A673 (cell line): ENCODE results near the gene SLC5A3. TPM values are rescaled to one million over a fixed set of nuclear protein-coding genes. Genes with fewer than 3 reads are reported as not detected.

ENCODE experiments used
- BruUV-seq: library from RNA; stranded (reverse); fragments of 400-500 nt; replicated peaks from 2 replicates; lab custom pipeline; 2021; lab: Mats Ljungman, UMichigan
- CTCF ChIA-PET: fragments of 300-600 bp; sonication (Branson Sonifier 250); formaldehyde crosslinking; loops from one replicate; lab custom pipeline; 2022; ENCODE audit warnings: antibody characterized with exemption; lab: Charles Lee
- POLR2A ChIA-PET: fragments of 300-600 bp; sonication (Branson Sonifier 250); formaldehyde crosslinking; loops from one replicate; lab custom pipeline; 2022; ENCODE audit warnings: antibody characterized with exemption; ENCODE audit not compliant: low non-redundant PET; lab: Charles Lee
- DNase-seq: peaks from one replicate; pipeline ENCODE4 v3.0.0-alpha.2; 2015; ENCODE audit warnings: low spot score
- H3K27ac ChIP-seq: fragments of 200-600 bp; sonication (generic); 2 replicates; pipeline ENCODE4 v1.5.1; 2016; ENCODE audit warnings: mixed run types, low read depth, mild to moderate bottlenecking, mixed read lengths, antibody characterized with exemption, low read length; ENCODE audit not compliant: poor library complexity, severe bottlenecking
- H3K27me3 ChIP-seq: fragments of 200-600 bp; sonication (generic); replicated peaks from 2 replicates; pipeline ENCODE4 v1.6.1; 2017; ENCODE audit warnings: mixed run types, low read depth, mild to moderate bottlenecking, mixed read lengths, antibody characterized with exemption, low read length; ENCODE audit not compliant: insufficient read depth, poor library complexity
- H3K36me3 ChIP-seq: fragments of 200-600 bp; sonication (generic); 2 replicates; pipeline ENCODE4 v1.6.1; 2016; ENCODE audit warnings: mixed run types, mild to moderate bottlenecking, mixed read lengths, antibody characterized with exemption, low read length; ENCODE audit not compliant: insufficient read depth, poor library complexity, severe bottlenecking
- H3K4me1 ChIP-seq: fragments of 200-600 bp; sonication (generic); 2 replicates; pipeline ENCODE4 v1.6.1; 2017; ENCODE audit warnings: mixed run types, mild to moderate bottlenecking, mixed read lengths, antibody characterized with exemption, low read length; ENCODE audit not compliant: insufficient read depth, poor library complexity, severe bottlenecking
- H3K4me3 ChIP-seq: fragments of 200-600 bp; sonication (generic); 2 replicates; pipeline ENCODE4 v1.5.1; 2016; ENCODE audit warnings: low read depth, mixed run types, mild to moderate bottlenecking, mixed read lengths, low read length; ENCODE audit not compliant: poor library complexity, severe bottlenecking
- H3K9me3 ChIP-seq: fragments of 200-600 bp; sonication (generic); 2 replicates; pipeline ENCODE4 v1.6.1; 2016; ENCODE audit warnings: mixed run types, low read depth, mild to moderate bottlenecking, mixed read lengths, antibody characterized with exemption, low read length; ENCODE audit not compliant: poor library complexity, severe bottlenecking
- CTCF ChIP-seq: fragments of 300-800, 200-600 bp; sonication (generic); conservative IDR thresholded peaks from 2 replicates; pipeline ENCODE4 v1.5.1; 2017; ENCODE audit warnings: low read depth, mild to moderate bottlenecking, antibody characterized with exemption, low read length, moderate library complexity, mixed read lengths
- EZH2 ChIP-seq: fragments of 200-600 bp; sonication (generic); IDR thresholded peaks from 2 replicates; pipeline ENCODE4 v1.6.1; 2017; ENCODE audit warnings: borderline replicate concordance, low read depth, mild to moderate bottlenecking, mixed read lengths, antibody characterized with exemption, low read length; ENCODE audit not compliant: poor library complexity, severe bottlenecking
- intact Hi-C: fragments of 100-400 bp; cut with micrococcal nuclease; formaldehyde crosslinking; loops from one replicate; pipeline ENCODE4 v1.10.0; 2022; ENCODE audit not compliant: unreplicated experiment
- total RNA-seq: library from RNA; stranded (reverse); gene quantifications from 2 replicates; pipeline ENCODE4 v1.2.3, GENCODE V29; 2021

Gene SLC5A3
- total RNA-seq, 1 experiment from 2014 or later = 20.5 TPM

GRCh38 chr21:34115160-34115559 is 41.8 kb downstream of the SLC5A3 start:
- TF ChIP-seq CTCF (no peak), EZH2 (no peak)
- Histone ChIP-seq H3K9me3 (no peaks in the 10 kb centered on the region), H3K36me3 (no peaks in the 10 kb centered on the region), H3K27me3 (no peaks in the 10 kb centered on the region), H3K27ac (no peak overlapping the region), H3K4me3 (no peak overlapping the region), H3K4me1 (peaks cover 5% of the 10 kb centered on the region)
- no peak for DNase-seq
- BruUV-seq = no TSS peak
- POLR2A ChIA-PET = no interaction called here
- CTCF ChIA-PET = no interaction called here
- intact Hi-C loops = no loop called here

- Histone ChIP-seq H3K9me3 (no peaks in the 10 kb centered on the region), H3K27ac (no peak overlapping the region), H3K27me3 (no peaks in the 10 kb centered on the region), H3K4me3 (no peak overlapping the region), H3K4me1 (peaks cover 5% of the 10 kb centered on the region), H3K36me3 (no peaks in the 10 kb centered on the region)
- ChIA-PET CTCF (no interaction called here), POLR2A (no interaction called here)
- no peak for DNase-seq
- no TSS peak for BruUV-seq
- no peak for TF ChIP-seq EZH2
- no peak for TF ChIP-seq CTCF
- intact Hi-C loops = no loop called here
Measured at GRCh38 chr21:34116569-34116968, 43.2 kb downstream of the SLC5A3 start.

DNA sequence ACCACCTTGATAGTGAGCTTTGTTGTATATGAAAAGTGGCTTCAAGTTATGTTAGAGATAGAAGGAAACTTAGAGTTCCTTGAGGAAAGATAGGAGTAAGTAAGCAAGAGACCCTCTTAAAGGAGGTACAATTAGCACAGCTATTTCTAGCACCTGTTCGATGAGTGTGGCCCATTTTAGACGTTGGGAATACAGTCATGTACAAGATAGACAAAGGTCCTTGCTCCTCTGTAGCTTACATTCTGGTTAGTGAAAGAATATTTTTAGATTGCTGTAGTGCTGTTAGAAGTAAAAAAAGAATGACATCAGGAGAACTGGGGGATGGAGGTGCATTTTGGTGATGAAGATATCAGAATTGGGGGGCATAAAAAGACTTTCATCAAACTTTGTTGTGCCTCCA is 47.5 kb downstream of the SLC5A3 start:
- no peak for DNase-seq
- no peaks in the 10 kb centered on the region for H3K4me1 ChIP-seq
- POLR2A ChIA-PET = interaction anchor here (0.6 kb wide), 1 partner anchor 14 kb away, joined by 9 read pairs; no protein-coding TSS in a partner anchor
- no peak overlapping the region for H3K27ac ChIP-seq
- TF ChIP-seq EZH2 = no peak
- no peak for TF ChIP-seq CTCF
- intact Hi-C loops = no loop called here
- no peak overlapping the region for H3K4me3 ChIP-seq
- H3K9me3 ChIP-seq = no peaks in the 10 kb centered on the region
- no peaks in the 10 kb centered on the region for H3K27me3 ChIP-seq
- no TSS peak for BruUV-seq
- no peaks in the 10 kb centered on the region for H3K36me3 ChIP-seq
- CTCF ChIA-PET = no interaction called here
